H9 (cell line): ENCODE results near the gene TBL1X. TPM values are rescaled to one million over a fixed set of nuclear protein-coding genes. Genes with fewer than 3 reads are reported as not detected.

Source experiments
- DNase-seq: peaks from one replicate; pipeline ENCODE4 v3.0.0-alpha.2; 2017
- H2AFZ ChIP-seq: one replicate; pipeline ENCODE4 v1.6.1; 2013; ENCODE audit warnings: mild to moderate bottlenecking, low read length, control low read depth, moderate library complexity
- H2AK5ac ChIP-seq: 2 replicates; pipeline ENCODE4 v1.6.1; 2013; ENCODE audit warnings: low read length, control low read depth, mixed read lengths; ENCODE audit not compliant: insufficient read length
- H2BK120ac ChIP-seq: one replicate; pipeline ENCODE4 v1.6.1; 2013; ENCODE audit warnings: low read depth, mild to moderate bottlenecking, low read length, control low read depth, inconsistent platforms; ENCODE audit not compliant: poor library complexity, severe bottlenecking
- H2BK12ac ChIP-seq: 2 replicates; pipeline ENCODE4 v1.6.1; 2013; ENCODE audit warnings: low read length, control low read depth, mixed read lengths, low read depth; ENCODE audit not compliant: insufficient read length
- H2BK15ac ChIP-seq: 2 replicates; pipeline ENCODE4 v1.6.1; 2013; ENCODE audit warnings: low read depth, low read length, control low read depth
- H2BK20ac ChIP-seq: one replicate; pipeline ENCODE4 v1.6.1; 2013; ENCODE audit warnings: low read depth, mild to moderate bottlenecking, low read length, control low read depth, inconsistent platforms; ENCODE audit not compliant: poor library complexity, severe bottlenecking
- H2BK5ac ChIP-seq: 2 replicates; pipeline ENCODE4 v1.6.1; 2013; ENCODE audit warnings: low read length, control low read depth, mixed read lengths; ENCODE audit not compliant: insufficient read length
- H3K14ac ChIP-seq: 2 replicates; pipeline ENCODE4 v1.6.1; 2013; ENCODE audit warnings: low read length, control low read depth; ENCODE audit not compliant: insufficient read depth
- H3K18ac ChIP-seq: 2 replicates; pipeline ENCODE4 v1.6.1; 2013; ENCODE audit warnings: low read depth, mild to moderate bottlenecking, mixed read lengths, low read length, control low read depth; ENCODE audit not compliant: insufficient read length
- H3K23ac ChIP-seq: 2 replicates; pipeline ENCODE4 v1.6.1; 2013; ENCODE audit warnings: low read length, control low read depth, mixed read lengths, low read depth; ENCODE audit not compliant: insufficient read length
- H3K23me2 ChIP-seq: 2 replicates; pipeline ENCODE4 v1.6.1; 2013; ENCODE audit warnings: low read depth, mild to moderate bottlenecking, mixed read lengths, low read length, control low read depth; ENCODE audit not compliant: insufficient read length, poor library complexity, severe bottlenecking
- H3K27ac ChIP-seq: 2 replicates; pipeline ENCODE4 v1.5.1; 2013; ENCODE audit warnings: low read length, control low read depth, mixed read lengths, low read depth; ENCODE audit not compliant: insufficient read length
- H3K27me3 ChIP-seq: 2 replicates; pipeline ENCODE4 v1.6.1; 2013; ENCODE audit warnings: low read length, control low read depth, inconsistent platforms; ENCODE audit not compliant: insufficient read depth
- H3K4ac ChIP-seq: 2 replicates; pipeline ENCODE4 v1.6.1; 2013; ENCODE audit warnings: low read depth, mild to moderate bottlenecking, control low read depth, inconsistent platforms, low read length, moderate library complexity
- H3K4me1 ChIP-seq: 2 replicates; pipeline ENCODE4 v1.6.1; 2013; ENCODE audit warnings: low read length, control low read depth, inconsistent platforms; ENCODE audit not compliant: insufficient read depth
- H3K4me2 ChIP-seq: 2 replicates; pipeline ENCODE4 v1.6.1; 2013; ENCODE audit warnings: low read length, control low read depth, mixed read lengths; ENCODE audit not compliant: insufficient read length, insufficient read depth
- H3K56ac ChIP-seq: 2 replicates; pipeline ENCODE4 v1.6.1; 2013; ENCODE audit warnings: low read depth, mild to moderate bottlenecking, mixed read lengths, low read length, control low read depth; ENCODE audit not compliant: insufficient read length
- H3K79me1 ChIP-seq: 2 replicates; pipeline ENCODE4 v1.6.1; 2013; ENCODE audit warnings: low read depth, mild to moderate bottlenecking, moderate library complexity, low read length, control low read depth, inconsistent platforms; ENCODE audit not compliant: insufficient read depth, poor library complexity, severe bottlenecking
- H3K79me2 ChIP-seq: 2 replicates; pipeline ENCODE4 v1.6.1; 2013; ENCODE audit warnings: low read length, control low read depth, inconsistent platforms; ENCODE audit not compliant: insufficient read depth
- H3K9ac ChIP-seq: 2 replicates; pipeline ENCODE4 v1.6.1; 2013; ENCODE audit warnings: low read length, control low read depth, mixed read lengths; ENCODE audit not compliant: insufficient read length; ENCODE audit errors: extremely low read depth
- H3K9me3 ChIP-seq: one replicate; pipeline ENCODE4 v1.6.1; 2013; ENCODE audit warnings: low read depth, low read length, inconsistent platforms; ENCODE audit not compliant: control insufficient read depth
- H3T11ph ChIP-seq: one replicate; pipeline ENCODE4 v1.6.1; 2013; ENCODE audit warnings: mild to moderate bottlenecking, low read length, control low read depth, inconsistent platforms
- H4K20me1 ChIP-seq: one replicate; pipeline ENCODE4 v1.6.1; 2013; ENCODE audit not compliant: control insufficient read depth, insufficient read length, insufficient read depth
- H4K5ac ChIP-seq: 2 replicates; pipeline ENCODE4 v1.6.1; 2013; ENCODE audit warnings: low read depth, mild to moderate bottlenecking, mixed read lengths, low read length, control low read depth; ENCODE audit not compliant: insufficient read length
- H4K8ac ChIP-seq: replicated peaks from 2 replicates; pipeline ENCODE4 v1.6.1; 2013; ENCODE audit warnings: low read length, control low read depth, mixed read lengths, low read depth; ENCODE audit not compliant: insufficient read length
- H4K91ac ChIP-seq: 2 replicates; pipeline ENCODE4 v1.6.1; 2013; ENCODE audit warnings: low read depth, mild to moderate bottlenecking, moderate library complexity, mixed read lengths, low read length, control low read depth; ENCODE audit not compliant: insufficient read length
- H3K27ac Mint-ChIP-seq, 3 experiments: 2 replicates in 2 of 3; 3 replicates in 1 of 3; pipeline ENCODE4 v1.8.0; 2020 to 2021; ENCODE audit warnings: mixed read lengths in 3 of 3, mild to moderate bottlenecking in 1 of 3, moderate library complexity in 1 of 3
- H3K27me3 Mint-ChIP-seq: 2 replicates; pipeline ENCODE4 v1.8.0; 2021; ENCODE audit warnings: low read depth, mild to moderate bottlenecking, moderate library complexity, mixed read lengths
- H3K36me3 Mint-ChIP-seq, 3 experiments: 2 replicates in 2 of 3; 3 replicates in 1 of 3; pipeline ENCODE4 v1.8.0; 2020 to 2021; ENCODE audit warnings: low read depth in 3 of 3, mixed read lengths in 3 of 3; ENCODE audit not compliant: insufficient read depth in 1 of 3
- H3K4me1 Mint-ChIP-seq, 2 experiments: 2 replicates each; pipeline ENCODE4 v1.8.0; 2020; ENCODE audit warnings: mixed read lengths in 2 of 2
- H3K4me3 Mint-ChIP-seq, 2 experiments: 2 replicates in 1 of 2; 3 replicates in 1 of 2; pipeline ENCODE4 v1.8.0; 2020 to 2021; ENCODE audit warnings: mild to moderate bottlenecking in 2 of 2, mixed read lengths in 2 of 2, moderate library complexity in 1 of 2
- H3K9me3 Mint-ChIP-seq, 2 experiments: 2 replicates in 1 of 2; 3 replicates in 1 of 2; pipeline ENCODE4 v1.8.0; 2020; ENCODE audit warnings: mild to moderate bottlenecking in 2 of 2, mixed read lengths in 2 of 2, moderate library complexity in 1 of 2
- WGBS: extraction: QIAGEN DNeasy Blood & Tissue Kit; methylation state at CpG from one replicate; pipeline ENCODE4 v1.1.7; 2013; ENCODE audit warnings: missing lambda C conversion rate, low lambda C conversion rate, mixed read lengths; ENCODE audit not compliant: insufficient read length; ENCODE audit errors: extremely low coverage; 5-methylcytosine and 5-hydroxymethylcytosine counted together
- total RNA-seq: library from RNA; stranded (reverse); gene quantifications from 2 replicates; pipeline ENCODE4 v1.2.1, GENCODE V29; 2021
- TF ChIP-seq, protein P1 (sequence below): fragments of 200-600 bp; sonication (generic); conservative IDR thresholded peaks from 3 replicates; pipeline ENCODE4 v1.8.0; 2021; ENCODE audit warnings: antibody characterized with exemption, mild to moderate bottlenecking

The TBL1X gene
- total RNA-seq, 1 experiment from 2014 or later, result 24.1 TPM

DNA sequence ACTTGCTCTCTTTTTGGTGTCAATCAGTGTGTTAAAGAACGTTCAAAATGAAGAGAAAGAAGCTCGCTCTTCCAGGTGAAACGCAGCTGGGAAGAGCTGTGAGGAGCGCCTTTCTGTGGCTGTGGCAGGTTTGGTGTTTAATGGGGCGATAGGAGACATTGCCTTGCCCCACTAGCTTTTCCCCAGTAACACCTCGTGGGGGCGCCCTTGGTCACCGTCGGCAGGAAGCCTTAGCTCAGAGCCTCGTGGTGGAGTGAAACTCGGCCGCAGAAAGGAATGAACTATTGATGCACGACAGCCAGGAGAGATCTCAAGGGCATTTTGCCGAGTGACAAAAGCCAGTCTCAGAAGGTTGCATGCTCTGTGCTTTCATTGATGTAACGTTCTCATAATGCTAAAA is 235.7 kb downstream of the TBL1X start:
- H3K36me3 Mint-ChIP-seq, result peaks cover 39 to 61% (median 46%) of the 10 kb centered on the region in 3 experiments
- no peak overlapping the region for H3K23ac ChIP-seq
- H3K14ac ChIP-seq, result no peak overlapping the region
- no peak overlapping the region for H3K27ac Mint-ChIP-seq
- H2BK12ac ChIP-seq, result no peak overlapping the region
- H2AK5ac ChIP-seq, result no peak overlapping the region
- no peak overlapping the region for H4K5ac ChIP-seq
- H3K4me2 ChIP-seq, result no peak overlapping the region
- H3K18ac ChIP-seq, result no peak overlapping the region
- no peak overlapping the region for H3T11ph ChIP-seq
- H3K56ac ChIP-seq, result no peak overlapping the region
- no CpG with 5 or more reads among the region's 15 CpGs for WGBS
- peaks cover 9 to 60% of the 10 kb centered on the region in 2 experiments for H3K9me3 Mint-ChIP-seq
- no peak overlapping the region for H2BK5ac ChIP-seq
- H3K27me3 Mint-ChIP-seq, result peaks cover 3% of the 10 kb centered on the region; the same call in 1 of the 2 replicates
- DNase-seq, result peak; percentile 32
- H3K4me1 Mint-ChIP-seq, result no peaks in the 10 kb centered on the region
- no peaks in the 10 kb centered on the region for H3K9me3 ChIP-seq
- no peak overlapping the region for H3K4ac ChIP-seq
- H2BK20ac ChIP-seq, result no peak overlapping the region
- H4K8ac ChIP-seq, result no peak overlapping the region
- H3K4me1 ChIP-seq, result no peaks in the 10 kb centered on the region
- no peak overlapping the region for H2AFZ ChIP-seq
- H3K9ac ChIP-seq, result no peak overlapping the region
- no peak overlapping the region for H4K91ac ChIP-seq
- H2BK15ac ChIP-seq, result no peak overlapping the region
- no peak overlapping the region for H2BK120ac ChIP-seq
- H3K79me1 ChIP-seq, result no peaks in the 10 kb centered on the region
- H3K79me2 ChIP-seq, result no peaks in the 10 kb centered on the region
- H3K23me2 ChIP-seq, result no peaks in the 10 kb centered on the region
- no peak overlapping the region for H3K27ac ChIP-seq
- TF ChIP-seq, protein P1, sequence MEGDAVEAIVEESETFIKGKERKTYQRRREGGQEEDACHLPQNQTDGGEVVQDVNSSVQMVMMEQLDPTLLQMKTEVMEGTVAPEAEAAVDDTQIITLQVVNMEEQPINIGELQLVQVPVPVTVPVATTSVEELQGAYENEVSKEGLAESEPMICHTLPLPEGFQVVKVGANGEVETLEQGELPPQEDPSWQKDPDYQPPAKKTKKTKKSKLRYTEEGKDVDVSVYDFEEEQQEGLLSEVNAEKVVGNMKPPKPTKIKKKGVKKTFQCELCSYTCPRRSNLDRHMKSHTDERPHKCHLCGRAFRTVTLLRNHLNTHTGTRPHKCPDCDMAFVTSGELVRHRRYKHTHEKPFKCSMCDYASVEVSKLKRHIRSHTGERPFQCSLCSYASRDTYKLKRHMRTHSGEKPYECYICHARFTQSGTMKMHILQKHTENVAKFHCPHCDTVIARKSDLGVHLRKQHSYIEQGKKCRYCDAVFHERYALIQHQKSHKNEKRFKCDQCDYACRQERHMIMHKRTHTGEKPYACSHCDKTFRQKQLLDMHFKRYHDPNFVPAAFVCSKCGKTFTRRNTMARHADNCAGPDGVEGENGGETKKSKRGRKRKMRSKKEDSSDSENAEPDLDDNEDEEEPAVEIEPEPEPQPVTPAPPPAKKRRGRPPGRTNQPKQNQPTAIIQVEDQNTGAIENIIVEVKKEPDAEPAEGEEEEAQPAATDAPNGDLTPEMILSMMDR, result peak; percentile 54
- no peak overlapping the region; a peak in 1 of 5 replicates for H3K4me3 Mint-ChIP-seq
- no peaks in the 10 kb centered on the region for H3K27me3 ChIP-seq
- no peaks in the 10 kb centered on the region for H4K20me1 ChIP-seq
